GM12878 (cell line): Measurements from ENCODE around the gene CA9. TPM values are rescaled to one million over a fixed set of nuclear protein-coding genes. Genes with fewer than 3 reads are reported as not detected.

ENCODE experiments used
- DPF2 ChIP-seq: fragments of 450-650 bp; IDR thresholded peaks from 2 replicates; pipeline ENCODE4 v1.6.1; 2017; ENCODE audit warnings: mild to moderate bottlenecking
- EP300 ChIP-seq, 2 experiments: fragments of 150-350 bp in 1 of 2; IDR thresholded peaks; 2 replicates each; pipeline ENCODE4 v1.6.1; 2011 to 2012; ENCODE audit warnings: low read depth in 2 of 2, low read length in 2 of 2, borderline replicate concordance in 1 of 2, improper control_type of control experiment in 1 of 2, inconsistent platforms in 1 of 2; ENCODE audit not compliant: control insufficient read depth in 1 of 2
- JUND ChIP-seq: IDR thresholded peaks from 2 replicates; pipeline ENCODE4 v1.6.1; 2012; ENCODE audit warnings: low read depth, mild to moderate bottlenecking, low read length, improper control_type of control experiment, moderate library complexity
- TAF1 ChIP-seq: IDR thresholded peaks from 2 replicates; pipeline ENCODE4 v1.6.1; 2011; ENCODE audit warnings: mild to moderate bottlenecking, low read depth, low read length, borderline replicate concordance
- ZBED1 ChIP-seq: IDR thresholded peaks from 2 replicates; pipeline ENCODE4 v1.6.1; 2016; ENCODE audit warnings: borderline replicate concordance
- polyA plus RNA-seq, 11 experiments: library from polyadenylated mRNA; depleted of rRNA in 4 of 11; unstranded in 6 of 11; stranded (reverse) in 5 of 11; fragments of >200 nt; fragmentation: Nextera tagmentation in 4 of 11; fragmentation: Illumina TruSeq in 1 of 11; extraction: Ambion mirVana in 4 of 11; extraction: Trizol in 1 of 11; gene quantifications; 1 replicate in 1 of 11; 2 replicates in 10 of 11; pipeline versions ENCODE4 v1.2.1 to v1.2.3, GENCODE V29; 2011 to 2016; ENCODE audit warnings: inconsistent platforms in 2 of 11, missing spikeins in 2 of 11, low read depth in 1 of 11
- total RNA-seq, 4 experiments: library from RNA; depleted of rRNA in 3 of 4; stranded (reverse); fragments of >200 nt in 3 of 4; fragmentation: Illumina TruSeq in 1 of 4; extraction: Trizol in 1 of 4; gene quantifications; 2 replicates each; pipeline versions ENCODE4 v1.2.1 to v1.2.3, GENCODE V29; 2013 to 2021
- TF ChIP-seq, protein P1 (sequence below): fragments of 150-350 bp; IDR thresholded peaks from 2 replicates; pipeline ENCODE4 v1.6.1; 2016; ENCODE audit warnings: low read depth, low read length
- TF ChIP-seq, protein P2 (sequence below), 3 experiments: IDR thresholded peaks in 2 of 3; conservative IDR thresholded peaks in 1 of 3; 2 replicates each; pipeline ENCODE4 v1.5.1; 2011; ENCODE audit warnings: low read depth in 3 of 3, low read length in 3 of 3, mild to moderate bottlenecking in 3 of 3, control low read depth in 2 of 3, moderate library complexity in 2 of 3, inconsistent platforms in 1 of 3, mixed read lengths in 1 of 3; ENCODE audit not compliant: control insufficient read depth in 2 of 3, insufficient read depth in 1 of 3; ENCODE audit errors: extremely low read depth in 1 of 3

CA9 gene
- total and polyA plus RNA-seq, 10 of the 15 experiments (the other 5 are each of a cell fraction or from before 2014, with no cell fraction given), result 0.53 to 6.6 (median 1.2) TPM

DNA sequence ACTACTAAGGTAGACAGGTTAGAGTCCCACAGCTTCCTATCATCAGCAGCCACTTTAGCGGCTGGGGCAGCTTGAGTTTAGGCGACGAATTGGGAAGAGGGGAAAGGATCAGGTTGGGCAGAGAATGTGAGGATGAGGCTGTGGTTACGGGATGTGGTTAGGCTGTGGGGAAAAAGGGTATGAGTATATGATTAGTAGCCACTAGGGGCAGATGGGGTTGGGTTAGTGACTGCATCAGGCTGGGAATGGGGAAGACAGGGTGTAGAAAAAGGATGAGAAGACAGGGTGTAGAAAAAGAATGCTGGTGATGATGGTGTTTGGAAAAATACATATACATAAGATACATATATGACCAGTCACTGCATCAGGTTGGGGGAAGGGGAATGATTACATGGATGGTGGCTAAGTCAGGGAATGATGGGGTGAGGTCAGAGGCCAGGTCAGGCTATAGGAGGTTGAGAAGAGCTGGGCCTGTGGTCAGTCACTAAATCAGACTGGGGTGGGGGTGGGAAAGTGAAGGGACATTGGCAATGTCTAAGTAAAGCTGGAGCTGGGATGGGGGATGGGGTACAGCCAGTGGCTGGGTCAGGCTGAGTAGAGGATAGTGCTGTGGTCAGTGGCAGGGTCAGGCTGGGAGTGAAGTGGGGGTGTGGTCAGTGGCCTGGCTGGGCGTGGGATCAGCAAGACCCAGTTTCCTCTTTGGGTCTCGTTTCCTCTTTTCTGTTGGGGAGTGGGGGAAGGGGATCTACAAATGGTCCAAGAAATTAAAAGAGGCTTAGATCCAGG lies 56.2 kb downstream of the CA9 start (continued):
- TF ChIP-seq, protein P1, sequence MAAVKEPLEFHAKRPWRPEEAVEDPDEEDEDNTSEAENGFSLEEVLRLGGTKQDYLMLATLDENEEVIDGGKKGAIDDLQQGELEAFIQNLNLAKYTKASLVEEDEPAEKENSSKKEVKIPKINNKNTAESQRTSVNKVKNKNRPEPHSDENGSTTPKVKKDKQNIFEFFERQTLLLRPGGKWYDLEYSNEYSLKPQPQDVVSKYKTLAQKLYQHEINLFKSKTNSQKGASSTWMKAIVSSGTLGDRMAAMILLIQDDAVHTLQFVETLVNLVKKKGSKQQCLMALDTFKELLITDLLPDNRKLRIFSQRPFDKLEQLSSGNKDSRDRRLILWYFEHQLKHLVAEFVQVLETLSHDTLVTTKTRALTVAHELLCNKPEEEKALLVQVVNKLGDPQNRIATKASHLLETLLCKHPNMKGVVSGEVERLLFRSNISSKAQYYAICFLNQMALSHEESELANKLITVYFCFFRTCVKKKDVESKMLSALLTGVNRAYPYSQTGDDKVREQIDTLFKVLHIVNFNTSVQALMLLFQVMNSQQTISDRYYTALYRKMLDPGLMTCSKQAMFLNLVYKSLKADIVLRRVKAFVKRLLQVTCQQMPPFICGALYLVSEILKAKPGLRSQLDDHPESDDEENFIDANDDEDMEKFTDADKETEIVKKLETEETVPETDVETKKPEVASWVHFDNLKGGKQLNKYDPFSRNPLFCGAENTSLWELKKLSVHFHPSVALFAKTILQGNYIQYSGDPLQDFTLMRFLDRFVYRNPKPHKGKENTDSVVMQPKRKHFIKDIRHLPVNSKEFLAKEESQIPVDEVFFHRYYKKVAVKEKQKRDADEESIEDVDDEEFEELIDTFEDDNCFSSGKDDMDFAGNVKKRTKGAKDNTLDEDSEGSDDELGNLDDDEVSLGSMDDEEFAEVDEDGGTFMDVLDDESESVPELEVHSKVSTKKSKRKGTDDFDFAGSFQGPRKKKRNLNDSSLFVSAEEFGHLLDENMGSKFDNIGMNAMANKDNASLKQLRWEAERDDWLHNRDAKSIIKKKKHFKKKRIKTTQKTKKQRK, result no peak
- TF ChIP-seq DPF2 (peak; percentile 39), TAF1 (no peak), JUND (no peak), EP300 (IDR thresholded peaks at IDR 0.05; ENCODE audit: borderline replicate concordance in 1 of 2, control insufficient read depth in 1 of 2, low read depth in 2 of 2, low read length in 2 of 2) (peak in 1 of 2 experiments; percentile 11; a peak in 1 of 4 replicates), ZBED1 (no peak)
- TF ChIP-seq, protein P2, sequence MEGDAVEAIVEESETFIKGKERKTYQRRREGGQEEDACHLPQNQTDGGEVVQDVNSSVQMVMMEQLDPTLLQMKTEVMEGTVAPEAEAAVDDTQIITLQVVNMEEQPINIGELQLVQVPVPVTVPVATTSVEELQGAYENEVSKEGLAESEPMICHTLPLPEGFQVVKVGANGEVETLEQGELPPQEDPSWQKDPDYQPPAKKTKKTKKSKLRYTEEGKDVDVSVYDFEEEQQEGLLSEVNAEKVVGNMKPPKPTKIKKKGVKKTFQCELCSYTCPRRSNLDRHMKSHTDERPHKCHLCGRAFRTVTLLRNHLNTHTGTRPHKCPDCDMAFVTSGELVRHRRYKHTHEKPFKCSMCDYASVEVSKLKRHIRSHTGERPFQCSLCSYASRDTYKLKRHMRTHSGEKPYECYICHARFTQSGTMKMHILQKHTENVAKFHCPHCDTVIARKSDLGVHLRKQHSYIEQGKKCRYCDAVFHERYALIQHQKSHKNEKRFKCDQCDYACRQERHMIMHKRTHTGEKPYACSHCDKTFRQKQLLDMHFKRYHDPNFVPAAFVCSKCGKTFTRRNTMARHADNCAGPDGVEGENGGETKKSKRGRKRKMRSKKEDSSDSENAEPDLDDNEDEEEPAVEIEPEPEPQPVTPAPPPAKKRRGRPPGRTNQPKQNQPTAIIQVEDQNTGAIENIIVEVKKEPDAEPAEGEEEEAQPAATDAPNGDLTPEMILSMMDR (IDR thresholded peaks at IDR 0.05 in 2 of 3, conservative IDR thresholded peaks at IDR 0.05 in 1 of 3; ENCODE audit: control insufficient read depth in 2 of 3, extremely low read depth in 1 of 3, insufficient read depth in 1 of 3, low read depth in 3 of 3, low read length in 3 of 3), result peak; percentile 53 to 59 (median 53)
